Heart right ventricle (tissue), 16 donors: Measurements from ENCODE around the gene PRM1. TPM values are rescaled to one million over a fixed set of nuclear protein-coding genes. Genes with fewer than 3 reads are reported as not detected.

ENCODE experiments used
- ATAC-seq, 8 donors: fragments of 200-7000 bp; cut with Tn5 transposase; one replicate each; pipeline ENCODE4 v1.9.1; 2020; ENCODE audit warnings: mild to moderate bottlenecking in 8 of 8, moderate library complexity in 8 of 8, moderate number of reproducible peaks in 1 of 8
- DNase-seq, 2 donors: peaks; one replicate each; pipeline ENCODE4 v3.0.0-alpha.2; 2020
- H3K27ac ChIP-seq, 10 donors: fragments of 200-600 bp; sonication (generic) in 2 of 10; one replicate each; pipeline versions ENCODE4 v1.5.0 to v1.8.0; 2020 to 2022; ENCODE audit warnings: mild to moderate bottlenecking in 3 of 10
- H3K27me3 ChIP-seq, 7 donors: fragments of 200-600 bp; one replicate each; pipeline ENCODE4 v1.8.0; 2021 to 2022; ENCODE audit warnings: mild to moderate bottlenecking in 2 of 7
- H3K36me3 ChIP-seq, 9 donors: fragments of 200-600 bp; sonication (generic) in 1 of 9; one replicate each; pipeline versions ENCODE4 v1.5.0 to v1.8.0; 2020 to 2022; ENCODE audit warnings: mild to moderate bottlenecking in 2 of 9
- H3K4me1 ChIP-seq, 9 donors: fragments of 200-600 bp; sonication (generic) in 1 of 9; one replicate each; pipeline versions ENCODE4 v1.5.0 to v1.8.0; 2020 to 2022; ENCODE audit warnings: mild to moderate bottlenecking in 4 of 9
- H3K4me3 ChIP-seq, 10 donors: fragments of 200-600 bp; sonication (generic) in 2 of 10; one replicate each; pipeline versions ENCODE4 v1.5.0 to v1.8.0; 2020 to 2022; ENCODE audit warnings: mild to moderate bottlenecking in 7 of 10, moderate library complexity in 2 of 10
- H3K9me3 ChIP-seq, 11 donors: fragments of 200-600 bp in 10 of 11; sonication (generic) in 2 of 11; one replicate each; pipeline versions ENCODE4 v1.5.0 to v1.8.0; 2013 to 2022; ENCODE audit warnings: mild to moderate bottlenecking in 2 of 11, control low read depth in 1 of 11, moderate library complexity in 1 of 11
- WGBS, 2 donors: extraction: QIAGEN DNeasy Blood & Tissue Kit; methylation state at CpG; one replicate each; pipeline ENCODE4 v1.1.7; 2013; ENCODE audit warnings: inconsistent platforms in 1 of 2; 5-methylcytosine and 5-hydroxymethylcytosine counted together
- intact Hi-C, 10 donors: fragments of 100-400 bp; cut with DNase I; formaldehyde crosslinking; loops; one replicate each; pipeline versions ENCODE4 v1.11.1 to v1.14.2; 2022
- polyA plus RNA-seq, 2 donors: library from polyadenylated mRNA; stranded (reverse); fragments of 200-250 nt; gene quantifications; one replicate each; pipeline ENCODE4 v1.2.3, GENCODE V29; 2013
- total RNA-seq, 10 donors: library from RNA; stranded (reverse); fragmentation: NEBNext Ultra II Directional in 3 of 10; extraction: Animal tissue kit (Norgen Biotek cat#: 25700) in 3 of 10; gene quantifications; one replicate each; pipeline versions ENCODE4 v1.2.1 to v1.2.4, GENCODE V29; 2021 to 2023
- TF ChIP-seq, protein P1 (sequence below), 9 donors: fragments of 200-600 bp; sonication (generic) in 2 of 9; IDR thresholded peaks; one replicate each; pipeline versions ENCODE4 v1.5.0 to v1.8.0; 2021 to 2022; ENCODE audit warnings: antibody characterized with exemption in 9 of 9, mild to moderate bottlenecking in 5 of 9, moderate library complexity in 1 of 9
- donor health status: Arrhythmogenic right ventricular cardiomyopathy.
- donor health status: ischemic (EF 13 %, LVEDD 7.1; RV severe dilation, severe dysfunction).
- donor health status: healthy with polysubstance abuse.
- donor health status: DM: no; HTN: yes; CAD: no.
- donor health status: DM: no; HTN: no; CAD: no.
- donor health status: ischemic (EF 25% LVEDD 6.9; RV normal size, moderate dysfunction).
- donor health status: ischemic (EF 25% LVEDD 5.7; RV mildly dilated, moderate dysfunction).
- donor health status: healthy.
- donor health status: DM: yes; HTN: yes; CAD: no.
- donor health status: Ischemic cardiomyopathy.
- donor health status: ischemic (EF 35%, LVEDD 5.7; RV mildly dilated, moderate dysfunction).
- donor health status: nonischemic (EF 11% LVEDD 7.7; RV severe dilation, severe dysfunction).
- donor health status: DM: yes; HTN: yes; CAD: no.
- donor health status: PGD.
- donor health status: ischemic (EF 29% LVEDD 5.4; RV normal size, mild dysfunction).
- donor health status: nonischemic (EF 23%, LVEDD 6.1; RV moderate dilation, normal function).

The PRM1 gene
- total and polyA plus RNA-seq, 12 donors, result not detected

DNA sequence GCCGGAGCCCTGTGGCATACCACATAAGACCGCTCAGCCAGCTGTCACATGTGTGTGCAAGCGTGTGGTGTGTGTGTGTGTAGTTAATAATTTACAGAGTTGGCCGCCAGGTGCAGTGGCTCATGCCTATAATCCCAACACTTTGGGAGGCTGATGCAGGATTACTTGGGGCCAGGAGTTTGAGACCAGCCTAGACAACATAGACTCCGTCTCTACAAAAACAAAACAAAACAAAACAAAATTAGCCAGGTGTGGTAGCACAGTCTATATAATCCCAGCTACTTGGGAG lies 45.5 kb downstream of the PRM1 start:
- intact Hi-C loops, result loop anchor here in 1 of 10 donors (10.0 kb wide), 1 partner anchor 61 kb away; no protein-coding TSS in a partner anchor
- no peak for DNase-seq
- TF ChIP-seq, protein P1, sequence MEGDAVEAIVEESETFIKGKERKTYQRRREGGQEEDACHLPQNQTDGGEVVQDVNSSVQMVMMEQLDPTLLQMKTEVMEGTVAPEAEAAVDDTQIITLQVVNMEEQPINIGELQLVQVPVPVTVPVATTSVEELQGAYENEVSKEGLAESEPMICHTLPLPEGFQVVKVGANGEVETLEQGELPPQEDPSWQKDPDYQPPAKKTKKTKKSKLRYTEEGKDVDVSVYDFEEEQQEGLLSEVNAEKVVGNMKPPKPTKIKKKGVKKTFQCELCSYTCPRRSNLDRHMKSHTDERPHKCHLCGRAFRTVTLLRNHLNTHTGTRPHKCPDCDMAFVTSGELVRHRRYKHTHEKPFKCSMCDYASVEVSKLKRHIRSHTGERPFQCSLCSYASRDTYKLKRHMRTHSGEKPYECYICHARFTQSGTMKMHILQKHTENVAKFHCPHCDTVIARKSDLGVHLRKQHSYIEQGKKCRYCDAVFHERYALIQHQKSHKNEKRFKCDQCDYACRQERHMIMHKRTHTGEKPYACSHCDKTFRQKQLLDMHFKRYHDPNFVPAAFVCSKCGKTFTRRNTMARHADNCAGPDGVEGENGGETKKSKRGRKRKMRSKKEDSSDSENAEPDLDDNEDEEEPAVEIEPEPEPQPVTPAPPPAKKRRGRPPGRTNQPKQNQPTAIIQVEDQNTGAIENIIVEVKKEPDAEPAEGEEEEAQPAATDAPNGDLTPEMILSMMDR (IDR thresholded peaks at IDR 0.05), result no peak
- Histone ChIP-seq H3K4me1 (peaks cover 0 to 65% (median 9%) of the 10 kb centered on the region in 9 donors), H3K27ac (no peak overlapping the region), H3K27me3 (peaks cover 0 to 9% (median 0%) of the 10 kb centered on the region in 7 donors), H3K36me3 (no peaks in the 10 kb centered on the region), H3K9me3 (no peaks in the 10 kb centered on the region), H3K4me3 (no peak overlapping the region)
- WGBS, 2 donors, result 75 to 83% methylated on average over 5 of the region's 5 CpGs
- no peak for ATAC-seq

DNA sequence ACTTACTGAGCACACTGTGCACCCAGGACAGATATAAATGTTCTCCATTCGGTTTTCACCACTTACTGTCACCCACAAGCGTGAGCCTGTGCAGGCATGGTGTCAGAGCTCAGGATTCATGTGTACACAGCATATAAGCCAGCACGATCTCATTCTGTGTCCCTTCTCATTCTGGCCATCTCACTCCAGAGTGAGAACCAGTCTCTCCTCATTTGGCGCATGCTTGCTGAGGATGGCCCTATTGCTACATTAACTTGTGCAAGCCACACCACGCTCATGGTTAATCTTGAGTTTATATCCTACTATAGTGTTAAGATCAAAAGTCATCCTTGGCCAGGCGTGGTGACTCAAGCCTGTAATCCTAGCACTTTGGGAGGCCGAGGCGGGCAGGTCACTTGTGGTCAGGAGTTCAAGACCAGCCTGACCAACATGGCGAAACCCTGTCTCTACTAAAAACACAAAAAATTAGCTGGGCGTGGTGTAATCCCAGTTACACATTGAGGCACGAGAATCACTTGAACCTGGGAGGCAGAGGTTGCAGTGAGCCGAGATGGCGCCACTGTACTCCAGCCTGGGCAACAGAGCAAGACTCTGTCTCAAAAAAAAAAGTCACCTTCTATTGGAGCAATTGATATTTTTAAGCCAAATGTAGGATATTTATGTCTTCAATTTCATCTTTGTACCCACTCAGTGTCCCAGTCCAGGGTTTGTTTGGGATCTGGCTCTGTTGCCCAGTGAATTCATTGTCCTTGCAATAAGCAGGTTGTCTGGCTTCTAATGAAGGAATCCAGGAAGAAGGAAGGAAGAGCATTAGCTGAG lies 46.0 kb downstream of the PRM1 start:
- Histone ChIP-seq H3K27ac (peak overlapping the region in 1 of 10 donors; percentile 89), H3K4me1 (peaks cover 0 to 59% (median 9%) of the 10 kb centered on the region in 9 donors), H3K36me3 (no peaks in the 10 kb centered on the region), H3K9me3 (no peaks in the 10 kb centered on the region), H3K27me3 (peaks cover 0 to 9% (median 0%) of the 10 kb centered on the region in 7 donors), H3K4me3 (no peak overlapping the region)
- DNase-seq (no peak), ATAC-seq (peak in 2 of 8 donors; percentile 34 to 65)
- intact Hi-C loops, result loop anchor here in 2 of 10 donors (5.0 to 10.0 kb wide), 2 partner anchors 53 to 60 kb away; no protein-coding TSS in a partner anchor
- WGBS, 2 donors, result 83 to 84% methylated on average over 13 of the region's 13 CpGs
- TF ChIP-seq, protein P1 (IDR thresholded peaks at IDR 0.05), result no peak

DNA sequence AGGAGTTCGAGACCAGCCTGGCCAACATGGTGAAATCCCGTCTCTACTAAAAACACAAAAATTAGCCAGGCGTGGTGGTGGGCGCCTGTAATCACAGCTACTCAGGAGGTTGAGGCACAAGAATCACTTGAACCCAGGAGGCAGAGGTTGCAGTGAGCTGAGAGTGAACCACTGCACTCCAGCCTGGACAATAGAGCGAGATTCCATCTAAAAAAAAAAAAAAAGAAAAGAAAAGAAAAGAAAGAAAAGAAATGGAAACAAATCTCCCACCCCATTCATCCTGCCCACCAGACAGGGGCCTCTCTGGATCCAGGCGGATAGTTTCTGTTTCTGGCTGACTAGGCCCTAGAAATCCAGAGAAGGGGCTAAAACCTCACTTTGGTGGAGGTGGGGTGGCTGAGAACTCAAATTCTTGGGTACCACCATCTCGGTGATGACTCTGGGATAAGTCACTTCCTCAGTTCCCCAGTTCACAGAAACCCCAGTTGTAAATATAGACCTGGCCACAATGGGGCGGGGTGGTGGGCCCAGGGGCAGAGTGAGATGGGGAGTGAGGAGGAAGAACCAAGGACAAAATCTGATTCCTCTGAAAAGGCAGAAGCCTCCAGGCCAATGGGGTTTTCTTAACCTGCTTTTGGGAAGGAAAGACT lies 47.3 kb downstream of the PRM1 start:
- WGBS, 2 donors, result 89 to 93% methylated on average over 8 of the region's 8 CpGs
- peaks cover 0 to 56% (median 9%) of the 10 kb centered on the region in 9 donors for H3K4me1 ChIP-seq
- DNase-seq, result no peak
- H3K27me3 ChIP-seq, result peaks cover 0 to 9% (median 0%) of the 10 kb centered on the region in 7 donors
- no peaks in the 10 kb centered on the region for H3K36me3 ChIP-seq
- TF ChIP-seq, protein P1 (IDR thresholded peaks at IDR 0.05), result no peak
- no peaks in the 10 kb centered on the region for H3K9me3 ChIP-seq
- peak overlapping the region in 1 of 10 donors; percentile 32 for H3K4me3 ChIP-seq
- H3K27ac ChIP-seq, result peak overlapping the region in 1 of 10 donors; percentile 89
- intact Hi-C loops, result loop anchor here in 2 of 10 donors (5.0 to 10.0 kb wide), 2 partner anchors 52 to 59 kb away; no protein-coding TSS in a partner anchor
- ATAC-seq, result no peak
